Osteoblast (primary cell): ENCODE results near the gene GATAD2A. TPM values are rescaled to one million over a fixed set of nuclear protein-coding genes. Genes with fewer than 3 reads are reported as not detected.

Experiments
- DNase-seq: peaks from one replicate; pipeline ENCODE4 v3.0.0; 2011; ENCODE audit warnings: low spot score, mixed read lengths; ENCODE audit not compliant: insufficient read length; ENCODE audit errors: missing footprints
- H2AFZ ChIP-seq: 2 replicates; pipeline ENCODE4 v1.6.0; 2011; ENCODE audit warnings: mild to moderate bottlenecking, low read length
- H3K27ac ChIP-seq: 2 replicates; pipeline ENCODE4 v1.5.1; 2011; ENCODE audit warnings: mild to moderate bottlenecking, low read depth, low read length, moderate library complexity
- H3K27me3 ChIP-seq: 2 replicates; pipeline ENCODE4 v1.6.0; 2012; ENCODE audit warnings: mild to moderate bottlenecking, control low read depth, inconsistent platforms, low read length, moderate library complexity; ENCODE audit not compliant: insufficient read depth
- H3K36me3 ChIP-seq: 2 replicates; pipeline ENCODE4 v1.5.1; 2011; ENCODE audit warnings: mild to moderate bottlenecking, low read length, control low read depth, moderate library complexity; ENCODE audit not compliant: insufficient read depth
- H3K4me1 ChIP-seq: 2 replicates; pipeline ENCODE4 v1.5.1; 2011; ENCODE audit warnings: mild to moderate bottlenecking, low read length, control low read depth, moderate library complexity; ENCODE audit not compliant: insufficient read depth
- H3K4me2 ChIP-seq: 2 replicates; pipeline ENCODE4 v1.6.0; 2011; ENCODE audit warnings: mild to moderate bottlenecking, low read length; ENCODE audit not compliant: insufficient read depth
- H3K4me3 ChIP-seq: fragments of 200-600 bp; sonication (generic); 3 replicates; pipeline ENCODE4 v1.5.1; 2012; ENCODE audit warnings: mild to moderate bottlenecking, low read length, inconsistent platforms; ENCODE audit not compliant: insufficient read depth
- H3K79me2 ChIP-seq: 2 replicates; pipeline ENCODE4 v1.6.0; 2012; ENCODE audit warnings: mild to moderate bottlenecking, low read length, control low read depth, inconsistent platforms; ENCODE audit not compliant: insufficient read depth
- H3K9me3 ChIP-seq: 2 replicates; pipeline ENCODE4 v1.5.1; 2011; ENCODE audit warnings: low read depth, low read length, control low read depth
- H4K20me1 ChIP-seq: 2 replicates; pipeline ENCODE4 v1.6.0; 2012; ENCODE audit warnings: mild to moderate bottlenecking, low read length, control low read depth; ENCODE audit not compliant: insufficient read depth
- CTCF ChIP-seq: IDR thresholded peaks from 2 replicates; pipeline ENCODE4 v1.5.1; 2011; ENCODE audit warnings: mild to moderate bottlenecking, low read depth, low read length, moderate library complexity; ENCODE audit errors: extremely low read depth
- total RNA-seq: library from RNA; depleted of rRNA; stranded (reverse); fragments of >200 nt; gene quantifications from 2 replicates; pipeline ENCODE4 v1.2.3, GENCODE V29; 2012

Gene GATAD2A
- total RNA-seq, 1 donor = 48.9 TPM

GRCh38 chr19:19488875-19489690 is 83.6 kb downstream of the GATAD2A start:
- H3K9me3 ChIP-seq = no peaks in the 10 kb centered on the region
- peak; percentile 98 for DNase-seq
- H3K79me2 ChIP-seq = peaks cover 83% of the 10 kb centered on the region
- peaks cover 19% of the 10 kb centered on the region for H4K20me1 ChIP-seq
- no peak for TF ChIP-seq CTCF
- H3K4me1 ChIP-seq = peaks cover 40% of the 10 kb centered on the region
- H3K27me3 ChIP-seq = no peaks in the 10 kb centered on the region
- peak overlapping the region; percentile 23 for H2AFZ ChIP-seq
- H3K36me3 ChIP-seq = peaks cover 14% of the 10 kb centered on the region
- H3K4me3 ChIP-seq = peak overlapping the region; percentile 31
- peak overlapping the region; percentile 91 for H3K27ac ChIP-seq
- peak overlapping the region; percentile 64 for H3K4me2 ChIP-seq

GRCh38 chr19:19489804-19490204 is 84.3 kb downstream of the GATAD2A start:
- peaks cover 85% of the 10 kb centered on the region for H3K79me2 ChIP-seq
- no peak for TF ChIP-seq CTCF

GRCh38 chr19:19490214-19490968 is 84.9 kb downstream of the GATAD2A start:
- peaks cover 22% of the 10 kb centered on the region for H4K20me1 ChIP-seq
- peaks cover 82% of the 10 kb centered on the region for H3K79me2 ChIP-seq
- peak overlapping the region; percentile 64 for H3K4me2 ChIP-seq
- H3K4me1 ChIP-seq = peaks cover 33% of the 10 kb centered on the region
- DNase-seq = peak; percentile 98
- H2AFZ ChIP-seq = no peak overlapping the region
- H3K36me3 ChIP-seq = peaks cover 24% of the 10 kb centered on the region
- TF ChIP-seq CTCF = peak; percentile 84
- H3K27me3 ChIP-seq = no peaks in the 10 kb centered on the region
- H3K27ac ChIP-seq = peak overlapping the region; percentile 91
- H3K9me3 ChIP-seq = no peaks in the 10 kb centered on the region
- H3K4me3 ChIP-seq = peak overlapping the region; percentile 28

More at GRCh38 chr19:19489804-19490204, 84.3 kb downstream of the GATAD2A start:
- Histone ChIP-seq H3K4me2 (peak overlapping the region; percentile 64), H3K36me3 (peaks cover 21% of the 10 kb centered on the region), H3K9me3 (no peaks in the 10 kb centered on the region), H3K27me3 (no peaks in the 10 kb centered on the region), H3K4me1 (peaks cover 39% of the 10 kb centered on the region), H4K20me1 (peaks cover 25% of the 10 kb centered on the region), H3K27ac (peak overlapping the region; percentile 91), H3K4me3 (peak overlapping the region; percentile 28), H2AFZ (no peak overlapping the region)
- DNase-seq = peak; percentile 82
